SK-N-SH (cell line): ENCODE data around the gene BABAM2. TPM values are rescaled to one million over a fixed set of nuclear protein-coding genes. Genes with fewer than 3 reads are reported as not detected.

ENCODE experiments used
- CTCF ChIA-PET: fragments of 300-600, 350-600 bp; formaldehyde crosslinking; extraction: SDS; loops from one replicate; lab custom pipeline; 2021; lab: Yijun Ruan, JAX
- POLR2A ChIA-PET: fragments of 350-600 bp; sonication (Branson Sonifier 250); formaldehyde crosslinking; extraction: SDS; loops from one replicate; lab custom pipeline; 2020; ENCODE audit warnings: antibody characterized with exemption, inconsistent platforms; lab: Yijun Ruan, JAX
- DNase-seq: peaks from one replicate; pipeline ENCODE4 v3.0.0; 2012
- H2AFZ ChIP-seq: fragments of 200-600 bp; sonication (generic); 2 replicates; pipeline ENCODE4 v1.8.1; 2016; ENCODE audit warnings: antibody characterized with exemption, mild to moderate bottlenecking, low read depth
- H3F3A ChIP-seq: fragments of 200-600 bp; sonication (generic); replicated peaks from 2 replicates; pipeline ENCODE3; 2016; ENCODE audit warnings: antibody characterized with exemption, mild to moderate bottlenecking; ENCODE audit not compliant: insufficient read depth
- H3K27ac ChIP-seq, 2 experiments: fragments of 200-500 bp in 1 of 2; fragments of 200-600 bp in 1 of 2; sonication (Bioruptor generic) in 1 of 2; sonication (generic), shearing (Covaris generic) in 1 of 2; 2 replicates each; pipeline versions ENCODE4 v1.5.1 to v1.6.1; 2014 to 2016; ENCODE audit warnings: low read depth in 2 of 2, inconsistent platforms in 1 of 2, low read length in 1 of 2, mild to moderate bottlenecking in 1 of 2, mixed read lengths in 1 of 2
- H3K27me3 ChIP-seq: fragments of 200-600 bp; sonication (generic), shearing (Covaris generic); 2 replicates; pipeline ENCODE4 v1.6.1; 2016; ENCODE audit warnings: mixed run types; ENCODE audit not compliant: insufficient read depth
- H3K36me3 ChIP-seq, 2 experiments: fragments of 200-500 bp in 1 of 2; fragments of 200-600 bp in 1 of 2; sonication (Bioruptor generic) in 1 of 2; sonication (generic) in 1 of 2; replicated peaks in 1 of 2; 2 replicates each; pipeline versions ENCODE3 to v1.5.1; 2014 to 2016; ENCODE audit warnings: low read length in 1 of 2, mild to moderate bottlenecking in 1 of 2; ENCODE audit not compliant: insufficient read depth in 2 of 2, control insufficient read depth in 1 of 2
- H3K4me1 ChIP-seq, 2 experiments: fragments of 200-500 bp in 1 of 2; fragments of 200-600 bp in 1 of 2; sonication (Bioruptor generic) in 1 of 2; sonication (generic), shearing (Covaris generic) in 1 of 2; 2 replicates each; pipeline versions ENCODE4 v1.5.1 to v1.6.1; 2014 to 2016; ENCODE audit warnings: low read depth in 1 of 2, low read length in 1 of 2, mixed run types in 1 of 2; ENCODE audit not compliant: insufficient read depth in 2 of 2, control insufficient read depth in 1 of 2
- H3K4me2 ChIP-seq: fragments of 200-600 bp; sonication (generic), shearing (Covaris generic); 2 replicates; pipeline ENCODE4 v1.6.1; 2017; ENCODE audit warnings: mixed run types
- H3K4me3 ChIP-seq, 2 experiments: fragments of 200-500 bp in 1 of 2; fragments of 200-600 bp in 1 of 2; sonication (Bioruptor generic) in 1 of 2; sonication (generic), shearing (Covaris generic) in 1 of 2; 2 replicates each; pipeline versions ENCODE4 v1.5.1 to v1.8.1; 2014 to 2016; ENCODE audit warnings: low read depth in 2 of 2, inconsistent platforms in 1 of 2, low read length in 1 of 2, mild to moderate bottlenecking in 1 of 2, mixed read lengths in 1 of 2, moderate library complexity in 1 of 2
- H3K79me2 ChIP-seq: fragments of 200-600 bp; sonication (generic); 2 replicates; pipeline ENCODE4 v1.8.1; 2017; ENCODE audit warnings: mild to moderate bottlenecking; ENCODE audit not compliant: insufficient read depth
- H3K9ac ChIP-seq: fragments of 200-600 bp; sonication (generic); 2 replicates; pipeline ENCODE4 v1.6.1; 2017; ENCODE audit warnings: mixed run types
- H3K9me2 ChIP-seq: fragments of 200-600 bp; sonication (generic); 2 replicates; pipeline ENCODE4 v1.6.1; 2017; ENCODE audit warnings: mixed run types
- H3K9me3 ChIP-seq: fragments of 200-600 bp; sonication (generic); 2 replicates; pipeline ENCODE4 v1.6.1; 2017; ENCODE audit warnings: mixed run types, mild to moderate bottlenecking, moderate library complexity
- H4K20me1 ChIP-seq: fragments of 200-600 bp; sonication (generic); 2 replicates; pipeline ENCODE4 v1.6.1; 2017; ENCODE audit warnings: mild to moderate bottlenecking, mixed run types; ENCODE audit not compliant: insufficient read depth
- CTCF ChIP-seq: fragments of 200-600 bp; sonication (generic); IDR thresholded peaks from 2 replicates; pipeline ENCODE4 v1.6.1; 2017; ENCODE audit warnings: antibody characterized with exemption, mild to moderate bottlenecking, moderate library complexity
- FOSL2 ChIP-seq: IDR thresholded peaks from 2 replicates; pipeline ENCODE4 v1.4.0; 2012; ENCODE audit warnings: low read depth, mild to moderate bottlenecking, moderate library complexity, borderline replicate concordance
- FOXJ3 ChIP-seq: sonication (generic); formaldehyde crosslinking; IDR thresholded peaks from 2 replicates; pipeline ENCODE4 v1.5.1; 2020; ENCODE audit warnings: mild to moderate bottlenecking, missing genetic modification reagents
- GABPA ChIP-seq: IDR thresholded peaks from 2 replicates; pipeline ENCODE4 v1.4.0; 2012; ENCODE audit warnings: low read depth, mild to moderate bottlenecking
- GATA2 ChIP-seq: sonication (generic); formaldehyde crosslinking; IDR thresholded peaks from 2 replicates; pipeline ENCODE4 v1.5.0; 2020; ENCODE audit warnings: mild to moderate bottlenecking, missing genetic modification reagents
- IRF3 ChIP-seq: fragments of 150-350 bp; IDR thresholded peaks from 2 replicates; pipeline ENCODE4 v1.6.1; 2016; ENCODE audit warnings: mild to moderate bottlenecking, low read depth, low read length
- MAX ChIP-seq: IDR thresholded peaks from 2 replicates; pipeline ENCODE4 v1.4.0; 2012; ENCODE audit warnings: low read depth
- MXI1 ChIP-seq: IDR thresholded peaks from 2 replicates; pipeline ENCODE4 v1.6.1; 2012; ENCODE audit warnings: mild to moderate bottlenecking, low read depth, low read length, improper control_type of control experiment
- NFIC ChIP-seq: IDR thresholded peaks from 2 replicates; pipeline ENCODE4 v1.4.0; 2012; ENCODE audit warnings: borderline replicate concordance
- PBX3 ChIP-seq: IDR thresholded peaks from 2 replicates; pipeline ENCODE4; 2012
- POLR2AphosphoS5 ChIP-seq: IDR thresholded peaks from 2 replicates; pipeline ENCODE4 v1.6.1; 2012; ENCODE audit warnings: low read depth, low read length
- RXRA ChIP-seq: IDR thresholded peaks from 2 replicates; pipeline ENCODE4 v1.4.0; 2012; ENCODE audit warnings: low read depth, mild to moderate bottlenecking, borderline replicate concordance
- SMC3 ChIP-seq: IDR thresholded peaks from 2 replicates; pipeline ENCODE4 v1.6.1; 2012; ENCODE audit warnings: low read depth, low read length, improper control_type of control experiment
- TAF1 ChIP-seq: IDR thresholded peaks from 2 replicates; pipeline ENCODE4 v1.6.1; 2012; ENCODE audit warnings: low read depth, mild to moderate bottlenecking, low read length, moderate library complexity, borderline replicate concordance
- USF2 ChIP-seq: fragments of 150-350 bp; IDR thresholded peaks from 2 replicates; pipeline ENCODE4 v1.6.1; 2017; ENCODE audit warnings: antibody characterized with exemption, low read length, low read depth, borderline replicate concordance
- ZBTB33 ChIP-seq: IDR thresholded peaks from 2 replicates; pipeline ENCODE4 v1.4.0; 2012; ENCODE audit warnings: low read depth, borderline replicate concordance
- WGBS: methylation state at CpG from one replicate; pipeline ENCODE4 v1.1.6; 2017; ENCODE audit warnings: low lambda C conversion rate; 5-methylcytosine and 5-hydroxymethylcytosine counted together
- polyA plus RNA-seq, 3 experiments: library from polyadenylated mRNA; depleted of rRNA; stranded (reverse); fragments of >200 nt; gene quantifications; 2 replicates each; pipeline ENCODE4 v1.2.3, GENCODE V29; 2012

Gene BABAM2
- polyA plus RNA-seq, 1 of the 3 experiments (the other 2 are of a cell fraction): 34.0 TPM

- DNase-seq: no peak
- Histone ChIP-seq H3F3A (peaks cover 38% of the 10 kb centered on the region), H3K4me2 (no peak overlapping the region), H3K9me3 (peaks cover 7% of the 10 kb centered on the region; the same call in 1 of the 2 replicates), H3K4me1 (peaks cover 14 to 20% of the 10 kb centered on the region in 2 experiments; a peak in 3 of 4 replicates), H3K27ac (peak overlapping the region in 1 of 2 experiments; percentile 54; a peak in 2 of 4 replicates), H3K4me3 (no peak overlapping the region), H4K20me1 (no peaks in the 10 kb centered on the region), H2AFZ (peak overlapping the region; percentile 7; the same call in 1 of the 2 replicates), H3K36me3 (no peaks in the 10 kb centered on the region), H3K9me2 (no peaks in the 10 kb centered on the region), H3K9ac (peak overlapping the region; percentile 6; the same call in 1 of the 2 replicates), H3K79me2 (peaks cover 20% of the 10 kb centered on the region), H3K27me3 (no peaks in the 10 kb centered on the region)
- 96% methylated on average over 6 of the region's 6 CpGs for WGBS
- ChIA-PET CTCF (no interaction called here), POLR2A (no interaction called here)
- TF ChIP-seq GATA2 (CRISPR knock-in tag): no peak
- TF ChIP-seq FOXJ3 (CRISPR knock-in tag): no peak
- TF ChIP-seq ZBTB33: no peak
- TF ChIP-seq MAX: no peak
- TF ChIP-seq RXRA: no peak
- no peak for TF ChIP-seq CTCF
- no peak for TF ChIP-seq TAF1
- TF ChIP-seq POLR2AphosphoS5: no peak
- TF ChIP-seq FOSL2: no peak
- no peak for TF ChIP-seq NFIC
- no peak for TF ChIP-seq PBX3
- no peak for TF ChIP-seq SMC3
- TF ChIP-seq IRF3: no peak
- TF ChIP-seq USF2: no peak
- TF ChIP-seq GABPA: no peak
- no peak for TF ChIP-seq MXI1
These were observed 4.2 kb upstream of the BABAM2 start for GRCh38 chr2:27886322-27886721.
